ENCODE data around the gene PCNX1. TPM values are rescaled to one million over a fixed set of nuclear protein-coding genes. Genes with fewer than 3 reads are reported as not detected.

The PCNX1 gene
- total RNA-seq, 1 experiment from 2014 or later = 48.0 TPM

GRCh38 chr14:71000091-71000490 is 92.8 kb downstream of the PCNX1 start:
- no peak overlapping the region for H3K9ac ChIP-seq (ENCODE audit: extremely low read depth, insufficient read length, low read length)
- no peak overlapping the region for H3K18ac ChIP-seq (ENCODE audit: insufficient read length, low read depth, low read length)
- H3K27me3 ChIP-seq (ENCODE audit: insufficient read depth, low read length) = no peaks in the 10 kb centered on the region
- H3K23me2 ChIP-seq (ENCODE audit: insufficient read length, low read depth, low read length, poor library complexity, severe bottlenecking) = no peaks in the 10 kb centered on the region
- no peak overlapping the region for H2BK120ac ChIP-seq (ENCODE audit: low read depth, low read length, poor library complexity, severe bottlenecking)
- H3K27me3 Mint-ChIP-seq (ENCODE audit: low read depth) = no peaks in the 10 kb centered on the region
- H2BK15ac ChIP-seq (ENCODE audit: low read depth, low read length) = no peak overlapping the region
- H4K91ac ChIP-seq (ENCODE audit: insufficient read length, low read depth, low read length) = no peak overlapping the region
- H2BK5ac ChIP-seq (ENCODE audit: insufficient read length, low read length) = no peak overlapping the region
- no peaks in the 10 kb centered on the region; the same call in 1 of the 2 replicates for H3K79me2 ChIP-seq (ENCODE audit: insufficient read depth, low read length)
- no peak overlapping the region for H2AFZ ChIP-seq (ENCODE audit: low read length)
- no peak overlapping the region for H3K4me2 ChIP-seq (ENCODE audit: insufficient read depth, insufficient read length, low read length)
- no peaks in the 10 kb centered on the region; the same call in 1 of the 2 replicates for H3K4me1 ChIP-seq (ENCODE audit: insufficient read depth, low read length)
- no peak for TF ChIP-seq CTCF (conservative IDR thresholded peaks at IDR 0.05)
- no peak overlapping the region for H2AK5ac ChIP-seq (ENCODE audit: insufficient read length, low read length)
- no peak overlapping the region for H3K23ac ChIP-seq (ENCODE audit: insufficient read length, low read depth, low read length)
- H3T11ph ChIP-seq (ENCODE audit: low read length) = no peak overlapping the region
- no peak overlapping the region for H4K8ac ChIP-seq (replicated peaks; ENCODE audit: insufficient read length, low read depth, low read length)
- no peaks in the 10 kb centered on the region for H3K9me3 Mint-ChIP-seq
- no peak overlapping the region for H3K27ac Mint-ChIP-seq
- no peak overlapping the region for H2BK20ac ChIP-seq (ENCODE audit: low read depth, low read length, poor library complexity, severe bottlenecking)
- H3K4me3 Mint-ChIP-seq = no peak overlapping the region
- peaks cover 3 to 14% (median 14%) of the 10 kb centered on the region in 3 experiments; a peak in 6 of 7 replicates for H3K36me3 Mint-ChIP-seq (ENCODE audit: insufficient read depth in 1 of 3, low read depth in 3 of 3)
- no peak for DNase-seq
- no peak overlapping the region for H3K4ac ChIP-seq (ENCODE audit: low read depth, low read length)
- H3K79me1 ChIP-seq (ENCODE audit: insufficient read depth, low read depth, low read length, poor library complexity, severe bottlenecking) = no peaks in the 10 kb centered on the region
- WGBS (ENCODE audit: extremely low coverage, insufficient read length, low lambda C conversion rate) = no CpG with 5 or more reads among the region's 2 CpGs
- H4K5ac ChIP-seq (ENCODE audit: insufficient read length, low read depth, low read length) = no peak overlapping the region
- H3K27ac ChIP-seq (ENCODE audit: insufficient read length, low read depth, low read length) = no peak overlapping the region
- H3K14ac ChIP-seq (ENCODE audit: insufficient read depth, low read length) = no peak overlapping the region
- H3K4me1 Mint-ChIP-seq = peaks cover 5 to 6% of the 10 kb centered on the region in 2 experiments; a peak in 3 of 4 replicates
- H2BK12ac ChIP-seq (ENCODE audit: insufficient read length, low read depth, low read length) = no peak overlapping the region
- H4K20me1 ChIP-seq (ENCODE audit: control insufficient read depth, insufficient read depth, insufficient read length) = no peaks in the 10 kb centered on the region
- H3K9me3 ChIP-seq (ENCODE audit: control insufficient read depth, low read depth, low read length) = no peaks in the 10 kb centered on the region
- no peak overlapping the region for H3K56ac ChIP-seq (ENCODE audit: insufficient read length, low read depth, low read length)

Measured in H9 (cell line).